ENCODE measurements around the gene P2RY14. TPM values are rescaled to one million over a fixed set of nuclear protein-coding genes. Genes with fewer than 3 reads are reported as not detected.
A peak's percentile ranks its signal among the peaks of the same experiment; 100 is the strongest.

The P2RY14 gene
- total RNA-seq, 1 donor from 2014 or later = not detected

- no peak overlapping the region for H3K4me3 Mint-ChIP-seq (ENCODE audit: low read depth)
- peak; percentile 54 for DNase-seq (ENCODE audit: low spot score, unreplicated experiment)
- no peaks in the 10 kb centered on the region for H3K9me3 Mint-ChIP-seq (ENCODE audit: low read depth)
- H3K36me3 Mint-ChIP-seq (ENCODE audit: insufficient read depth) = no peaks in the 10 kb centered on the region
- no peaks in the 10 kb centered on the region for H3K27me3 Mint-ChIP-seq
- no peaks in the 10 kb centered on the region for H3K4me1 Mint-ChIP-seq (ENCODE audit: low read depth)
- no peak overlapping the region for H3K27ac Mint-ChIP-seq
- TF ChIP-seq, protein P1, sequence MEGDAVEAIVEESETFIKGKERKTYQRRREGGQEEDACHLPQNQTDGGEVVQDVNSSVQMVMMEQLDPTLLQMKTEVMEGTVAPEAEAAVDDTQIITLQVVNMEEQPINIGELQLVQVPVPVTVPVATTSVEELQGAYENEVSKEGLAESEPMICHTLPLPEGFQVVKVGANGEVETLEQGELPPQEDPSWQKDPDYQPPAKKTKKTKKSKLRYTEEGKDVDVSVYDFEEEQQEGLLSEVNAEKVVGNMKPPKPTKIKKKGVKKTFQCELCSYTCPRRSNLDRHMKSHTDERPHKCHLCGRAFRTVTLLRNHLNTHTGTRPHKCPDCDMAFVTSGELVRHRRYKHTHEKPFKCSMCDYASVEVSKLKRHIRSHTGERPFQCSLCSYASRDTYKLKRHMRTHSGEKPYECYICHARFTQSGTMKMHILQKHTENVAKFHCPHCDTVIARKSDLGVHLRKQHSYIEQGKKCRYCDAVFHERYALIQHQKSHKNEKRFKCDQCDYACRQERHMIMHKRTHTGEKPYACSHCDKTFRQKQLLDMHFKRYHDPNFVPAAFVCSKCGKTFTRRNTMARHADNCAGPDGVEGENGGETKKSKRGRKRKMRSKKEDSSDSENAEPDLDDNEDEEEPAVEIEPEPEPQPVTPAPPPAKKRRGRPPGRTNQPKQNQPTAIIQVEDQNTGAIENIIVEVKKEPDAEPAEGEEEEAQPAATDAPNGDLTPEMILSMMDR (IDR thresholded peaks at IDR 0.05; ENCODE audit: unreplicated experiment) = peak; percentile 91
These were observed 109.9 kb downstream of the P2RY14 start for GRCh38 chr3:151168269-151169094.

GRCh38 chr3:151166161-151166560 is 112.2 kb downstream of the P2RY14 start:
- Mint-ChIP-seq H3K9me3 (ENCODE audit: low read depth) (no peaks in the 10 kb centered on the region), H3K27me3 (no peaks in the 10 kb centered on the region), H3K4me1 (ENCODE audit: low read depth) (no peaks in the 10 kb centered on the region), H3K36me3 (ENCODE audit: insufficient read depth) (peaks cover 2% of the 10 kb centered on the region), H3K27ac (no peak overlapping the region), H3K4me3 (ENCODE audit: low read depth) (no peak overlapping the region)
- DNase-seq (ENCODE audit: low spot score, unreplicated experiment) = no peak
- TF ChIP-seq, protein P1 (IDR thresholded peaks at IDR 0.05; ENCODE audit: unreplicated experiment) = peak; percentile 10

GRCh38 chr3:151165226-151165625 is 113.1 kb downstream of the P2RY14 start:
- H3K9me3 Mint-ChIP-seq (ENCODE audit: low read depth) = no peaks in the 10 kb centered on the region
- no peaks in the 10 kb centered on the region for H3K27me3 Mint-ChIP-seq
- no peak overlapping the region for H3K4me3 Mint-ChIP-seq (ENCODE audit: low read depth)
- H3K4me1 Mint-ChIP-seq (ENCODE audit: low read depth) = no peaks in the 10 kb centered on the region
- H3K36me3 Mint-ChIP-seq (ENCODE audit: insufficient read depth) = peaks cover 3% of the 10 kb centered on the region
- H3K27ac Mint-ChIP-seq = no peak overlapping the region
- no peak for DNase-seq (ENCODE audit: low spot score, unreplicated experiment)
- TF ChIP-seq, protein P1 (IDR thresholded peaks at IDR 0.05; ENCODE audit: unreplicated experiment) = no peak

Other genes with a start within 250 kb of the P2RY14 start
- 8.9 and 10.8 TPM in 2 replicates for gene MED12L, start 192.9 kb downstream of the P2RY14 start, total RNA-seq
- not detected in 2 replicates for gene GPR171, start 75.3 kb downstream of the P2RY14 start, total RNA-seq
- 0.18 TPM in 1 of 2 replicates, not detected in the other for gene GPR87, start 38.3 kb upstream of the P2RY14 start, total RNA-seq
- not detected in 2 replicates for gene P2RY13, start 51.0 kb upstream of the P2RY14 start, total RNA-seq
- not detected in 2 replicates for gene P2RY12, start 106.2 kb upstream of the P2RY14 start, total RNA-seq
- 1.6 and 1.8 TPM in 2 replicates for gene IGSF10, start 182.5 kb upstream of the P2RY14 start, total RNA-seq

Measured in progenitor cell of endocrine pancreas (in vitro differentiated cells).